GM21515 (cell line): Measurements from ENCODE around the gene ZNF630.
"Not testable (repeated sequence)": the region's sequence is repeated elsewhere in the genome, so short reads cannot be mapped to it uniquely, and the experiment has no call there.

ENCODE experiments used
- ATAC-seq: cut with Tn5 transposase; IDR thresholded peaks from one replicate; pipeline ENCODE4 v1.9.1; 2021; ENCODE audit not compliant: unreplicated experiment

The ZNF630 gene

GRCh38 chrX:48030237-48030636, 41.2 kb downstream of the ZNF630 start:
- ATAC-seq, result no peak

- no peak for ATAC-seq
Observed at GRCh38 chrX:48028091-48028490, 43.3 kb downstream of the ZNF630 start.

GRCh38 chrX:48027545-48027944, 43.9 kb downstream of the ZNF630 start:
- not testable (repeated sequence) for ATAC-seq

GRCh38 chrX:48025561-48025960, 45.9 kb downstream of the ZNF630 start:
- ATAC-seq, result no peak

GRCh38 chrX:48022738-48023137, 48.7 kb downstream of the ZNF630 start:
- no peak for ATAC-seq

- no peak for ATAC-seq
Observed at GRCh38 chrX:48022100-48022499, 49.3 kb downstream of the ZNF630 start.

- no peak for ATAC-seq
Observed at GRCh38 chrX:48021026-48021900, 50.2 kb downstream of the ZNF630 start.

GRCh38 chrX:48020472-48020871, 51.0 kb downstream of the ZNF630 start:
- ATAC-seq, result not testable (repeated sequence)

- not testable (repeated sequence) for ATAC-seq
Observed at GRCh38 chrX:48019892-48020291, 51.5 kb downstream of the ZNF630 start.

- not testable (repeated sequence) for ATAC-seq
Observed at GRCh38 chrX:48016583-48017310, 54.7 kb downstream of the ZNF630 start.

- ATAC-seq, result not testable (repeated sequence)
Observed at GRCh38 chrX:48009445-48009960, 61.9 kb downstream of the ZNF630 start.
